Anterior cingulate cortex (tissue), 58 donors: ENCODE data around the gene SBF2.
"Not testable (repeated sequence)": the region's sequence is repeated elsewhere in the genome, so short reads cannot be mapped to it uniquely, and the experiment has no call there.

Experiments
- DNase-seq, 58 donors: peaks; one replicate each; lab custom pipeline; 2025; lab: John Stamatoyannopoulos, UW

Gene SBF2

GRCh38 chr11:10125522-10126133 is 168.4 kb downstream of the SBF2 start:
- no peak for DNase-seq

DNA sequence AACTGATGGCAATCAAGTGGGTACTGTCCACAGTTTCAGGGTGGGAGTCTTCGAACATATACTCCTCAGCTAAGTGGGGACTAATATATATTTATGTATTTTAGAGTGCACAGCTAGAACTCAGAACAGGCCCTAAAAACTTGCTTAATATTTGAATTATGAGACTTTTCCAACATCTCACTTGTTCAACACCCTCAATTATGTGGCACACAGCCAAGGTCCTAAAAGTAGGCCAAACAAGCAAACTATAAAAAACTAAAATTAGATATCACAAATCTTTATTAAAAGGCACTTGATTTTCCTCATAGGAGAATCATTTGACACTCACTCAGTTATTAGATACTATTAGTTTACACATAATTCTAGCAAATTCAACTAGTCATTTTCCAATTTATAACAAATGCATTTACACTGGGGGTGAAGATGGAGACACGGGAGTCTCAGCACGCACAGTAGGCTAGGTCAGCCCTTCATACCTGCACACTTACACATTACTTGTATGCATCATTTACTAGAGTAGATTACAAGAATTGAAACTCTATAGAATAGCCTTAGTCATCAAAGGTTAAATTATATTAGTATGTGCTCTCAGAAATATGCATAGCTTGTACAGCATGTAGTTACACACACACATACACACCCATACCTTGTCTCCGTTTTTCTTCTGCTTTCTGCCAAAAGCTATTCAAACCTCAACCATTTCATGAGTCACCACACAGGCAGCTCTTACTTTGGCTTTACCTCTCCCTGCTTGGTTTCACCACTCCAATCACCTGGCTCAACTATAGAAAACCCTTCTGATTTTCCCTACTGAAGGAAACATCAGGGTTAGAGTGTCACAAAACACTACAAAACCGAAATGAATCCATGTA is 171.5 kb downstream of the SBF2 start:
- no peak for DNase-seq

GRCh38 chr11:10118865-10119264 is 175.2 kb downstream of the SBF2 start:
- DNase-seq = no peak

GRCh38 chr11:10117709-10118351 is 176.2 kb downstream of the SBF2 start:
- DNase-seq = no peak

DNA sequence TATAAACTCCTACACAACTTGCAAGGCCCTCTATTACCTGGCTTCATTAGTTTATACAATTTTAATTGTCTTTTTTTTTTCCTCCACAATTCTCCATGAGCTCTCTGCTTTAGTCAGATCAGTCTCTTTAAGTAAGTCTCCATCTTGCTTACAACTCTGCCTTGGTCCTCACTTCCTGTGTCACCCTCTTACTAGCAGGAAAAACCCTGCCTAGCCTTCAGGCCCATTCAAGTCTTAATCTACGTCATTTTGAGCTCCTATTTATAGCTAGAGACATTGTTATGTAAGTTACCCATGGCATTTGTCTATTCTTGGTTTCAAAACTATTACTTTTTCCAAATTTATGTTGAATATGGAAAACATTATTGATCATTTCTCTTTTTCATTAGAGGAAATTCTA is 177.4 kb downstream of the SBF2 start:
- no peak for DNase-seq

DNA sequence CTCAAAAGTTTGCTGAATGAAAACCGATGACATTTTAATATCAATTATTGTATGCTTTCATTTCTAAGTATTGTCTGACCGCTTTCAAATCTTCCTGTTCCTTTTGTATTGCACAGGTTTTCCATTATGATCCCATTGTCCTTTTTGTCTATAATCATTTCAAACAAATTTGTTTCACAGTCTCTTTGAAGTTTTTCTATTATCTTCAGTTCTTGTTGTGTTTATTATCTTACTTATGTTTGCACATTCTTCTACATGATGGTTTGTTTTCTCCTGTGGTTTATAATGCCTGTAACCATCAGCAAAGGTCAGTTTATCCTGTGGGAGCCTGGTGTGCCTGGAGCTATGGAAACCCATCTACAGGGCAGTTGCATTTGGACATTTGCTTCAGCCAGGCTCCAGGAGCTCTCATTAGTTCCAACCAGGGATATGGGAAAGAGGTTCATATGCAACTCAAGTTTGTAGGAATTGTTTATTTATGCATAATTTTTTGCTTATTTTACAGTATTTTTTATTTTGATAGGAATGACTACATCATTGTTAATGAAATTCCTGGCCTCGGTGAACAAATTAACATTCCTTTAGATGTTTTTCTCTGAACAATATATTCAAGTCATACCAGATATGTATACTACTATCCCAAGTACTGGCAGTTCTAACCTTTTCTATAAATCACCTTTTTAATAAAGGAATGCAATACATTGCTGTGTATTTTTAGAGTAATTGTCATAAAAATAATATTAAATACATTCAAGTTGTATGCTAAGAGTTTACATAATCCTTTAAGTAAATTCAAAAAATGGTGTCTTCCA is 179.2 kb downstream of the SBF2 start:
- DNase-seq = no peak

DNA sequence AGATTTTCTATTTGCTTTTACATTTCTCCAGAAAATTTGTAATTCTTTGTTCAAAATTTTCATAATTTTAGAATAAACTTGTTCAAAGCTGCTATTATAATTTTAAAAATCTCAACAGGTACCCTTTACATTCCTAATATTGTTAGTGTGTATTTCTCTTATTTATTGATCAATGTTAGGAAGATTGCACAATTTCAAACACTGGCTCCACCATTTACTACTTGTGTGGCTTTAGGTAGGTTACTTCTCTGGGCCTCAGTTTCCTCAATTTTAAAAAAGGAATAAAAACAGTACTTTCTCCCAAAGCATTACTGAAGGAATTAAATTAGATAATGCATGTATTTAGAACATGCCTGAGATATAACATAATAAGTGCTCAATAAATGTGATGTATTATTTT is 180.2 kb downstream of the SBF2 start:
- DNase-seq = no peak

DNA sequence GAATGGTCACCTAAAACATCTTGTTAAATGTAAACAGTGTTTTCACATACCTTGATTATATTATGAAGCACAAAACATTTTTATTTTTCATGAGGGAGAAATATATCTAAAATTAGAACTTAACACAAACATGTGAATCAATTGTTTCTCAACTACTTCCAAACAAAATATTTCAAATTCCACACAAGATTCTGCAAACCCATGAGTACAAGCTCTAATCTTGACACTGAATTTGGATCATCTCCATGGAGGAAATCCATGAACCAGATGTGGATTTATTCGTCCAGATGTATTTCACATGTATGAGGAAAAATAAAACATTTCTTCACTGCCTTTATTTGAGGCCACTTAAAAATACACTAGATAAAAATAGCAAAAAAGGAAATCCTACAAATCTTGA is 184.2 kb downstream of the SBF2 start:
- DNase-seq = no peak

GRCh38 chr11:10108915-10109680 is 184.9 kb downstream of the SBF2 start:
- DNase-seq = no peak

DNA sequence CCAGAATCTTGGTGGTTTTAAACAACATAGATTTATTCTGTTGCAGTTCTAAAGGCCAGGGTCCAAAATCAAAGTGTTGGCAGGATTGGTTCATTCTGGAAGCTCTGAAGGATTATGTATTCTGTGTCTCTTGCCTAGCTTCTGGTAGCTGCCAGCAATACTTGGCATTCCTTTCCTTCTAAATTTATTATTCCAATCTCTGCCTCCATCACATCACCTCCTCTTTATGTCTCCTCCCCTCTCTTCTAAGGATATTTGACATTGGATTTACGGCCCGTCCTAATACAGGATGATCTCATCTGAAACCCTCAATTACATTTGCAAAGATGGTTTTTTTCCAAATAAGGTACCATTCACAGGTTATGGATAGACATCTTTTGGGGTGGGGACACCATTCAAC is 186.5 kb downstream of the SBF2 start:
- no peak for DNase-seq

DNA sequence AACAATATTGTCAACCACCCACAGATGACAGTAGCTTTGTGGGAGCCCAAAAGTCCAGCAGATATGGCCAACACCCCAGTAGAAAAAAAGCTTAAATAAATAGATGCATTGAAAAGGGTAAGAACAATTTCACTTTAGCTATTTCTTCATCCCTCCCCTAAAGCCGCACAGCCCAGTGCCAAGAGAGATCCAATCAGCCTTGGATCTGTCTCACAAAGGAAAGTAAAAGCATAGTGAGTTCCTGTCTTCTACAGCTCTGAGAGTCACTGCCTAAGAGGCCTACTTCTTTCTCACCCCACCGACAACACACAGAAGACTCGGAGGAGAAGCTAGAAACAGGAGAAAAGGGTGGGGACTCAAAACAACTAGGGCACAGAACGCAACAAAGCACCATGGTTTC is 196.4 kb downstream of the SBF2 start:
- no peak for DNase-seq

GRCh38 chr11:10096987-10097386 is 197.0 kb downstream of the SBF2 start:
- DNase-seq = no peak

GRCh38 chr11:10095412-10096208 is 198.4 kb downstream of the SBF2 start:
- DNase-seq = no peak

DNA sequence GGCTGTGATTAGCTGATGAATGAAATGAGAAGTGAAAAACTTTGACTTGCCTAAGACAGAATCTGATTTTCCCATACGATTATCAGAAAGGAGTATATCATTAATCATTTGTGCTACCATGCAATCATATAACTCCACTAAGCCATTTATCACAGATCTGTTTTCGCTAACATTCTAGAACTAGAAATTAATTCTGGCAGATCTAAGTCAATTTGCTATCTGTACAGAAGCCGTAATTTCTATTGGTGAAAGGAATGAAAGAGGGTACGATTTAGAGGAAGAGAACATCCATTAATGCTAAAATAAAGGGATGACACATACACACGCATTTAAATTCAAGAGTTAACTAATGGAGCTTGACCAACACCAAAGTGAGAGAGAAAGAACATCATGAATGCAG is 201.6 kb downstream of the SBF2 start:
- no peak for DNase-seq

DNA sequence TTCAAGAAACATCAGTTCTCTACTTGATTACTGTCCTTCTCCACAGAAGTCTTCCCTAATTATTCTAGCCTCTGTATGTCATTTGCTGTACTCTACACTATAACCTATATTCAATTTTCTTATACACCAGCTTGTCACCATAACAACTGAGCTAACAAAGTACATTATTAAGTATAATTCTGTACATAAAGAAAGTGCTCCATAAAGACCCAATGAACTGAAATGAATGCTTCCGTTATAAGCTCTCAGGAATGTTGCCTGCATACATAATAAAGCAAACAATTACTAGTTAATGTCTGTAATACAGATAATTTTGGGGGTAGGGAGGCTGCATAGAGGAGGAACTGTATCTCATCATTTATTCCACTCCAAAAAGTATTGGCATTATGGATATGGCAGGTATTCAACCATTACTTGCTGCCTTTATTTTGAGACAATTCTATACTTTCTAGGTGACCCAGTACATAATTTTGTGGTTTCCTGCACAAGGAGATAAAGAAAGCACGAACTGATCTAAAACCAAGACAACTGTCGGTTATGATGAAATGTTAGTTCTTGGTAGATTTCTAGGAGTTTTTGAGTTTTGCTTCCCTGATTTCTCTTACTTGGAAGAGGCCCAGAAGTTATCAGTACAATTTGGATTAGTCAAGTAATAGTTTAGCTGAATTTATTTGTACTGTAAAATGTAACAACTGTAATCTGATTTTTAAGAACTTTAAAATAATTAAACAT is 202.5 kb downstream of the SBF2 start:
- DNase-seq = no peak

GRCh38 chr11:10087923-10088225 is 206.1 kb downstream of the SBF2 start:
- DNase-seq = not testable (repeated sequence)

GRCh38 chr11:10087186-10087922 is 206.7 kb downstream of the SBF2 start:
- no peak for DNase-seq

DNA sequence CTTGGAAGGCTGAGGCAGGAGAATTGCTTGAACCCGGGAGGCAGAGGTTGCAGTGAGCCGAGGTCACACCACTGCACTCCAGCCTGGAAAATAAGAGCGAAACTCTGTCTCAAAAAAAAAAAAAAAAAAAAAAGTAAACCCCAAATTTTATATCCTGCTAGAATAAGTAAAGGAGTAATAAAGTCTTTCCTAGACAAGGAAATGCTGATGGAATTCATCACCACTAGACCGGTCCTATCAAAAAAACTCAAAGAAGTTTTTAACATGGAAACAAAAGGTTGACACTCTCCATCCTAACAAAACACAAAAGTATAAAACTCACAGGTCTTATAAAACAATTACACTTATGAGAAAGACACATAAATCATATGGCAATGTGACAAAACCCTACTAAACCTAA is 213.9 kb downstream of the SBF2 start:
- no peak for DNase-seq
